Coronary artery (tissue), 2 donors: ENCODE results near the gene ANKRD62.
A peak's percentile ranks its signal among the peaks of the same experiment; 100 is the strongest.

Source experiments
- DNase-seq: peaks from one replicate; pipeline ENCODE4 v3.0.0-alpha.2; 2017; ENCODE audit warnings: low spot score
- H3K27ac ChIP-seq, 2 donors: fragments of 200-600 bp; sonication (generic); one replicate each; pipeline ENCODE4 v1.5.1; 2016 to 2019
- H3K4me3 ChIP-seq: fragments of 200-600 bp; sonication (generic); 2 replicates; pipeline ENCODE4 v1.5.1; 2016; ENCODE audit warnings: mild to moderate bottlenecking, moderate library complexity
- CTCF ChIP-seq: fragments of 200-600 bp; sonication (generic); IDR thresholded peaks from one replicate; pipeline ENCODE4 v1.5.1; 2019; ENCODE audit warnings: antibody characterized with exemption

ANKRD62 gene

GRCh38 chr18:12093520-12094257 is at the start of gene ANKRD62:
Gene ANKRD62, plus strand, starts transcription at chr18:12093843. Its CDS starts 175 bp downstream, at chr18:12094018.
- H3K27ac ChIP-seq: no peak within 1 kb of the TSS
- no peak for DNase-seq
- TF ChIP-seq CTCF: no peak
- H3K4me3 ChIP-seq: no peak within 1 kb of the TSS

- no peak overlapping the region for H3K27ac ChIP-seq
- H3K4me3 ChIP-seq: no peak overlapping the region
- no peak for DNase-seq
- TF ChIP-seq CTCF: no peak
These were observed 49.1 kb upstream of the ANKRD62 start for GRCh38 chr18:12044591-12044990.

DNA sequence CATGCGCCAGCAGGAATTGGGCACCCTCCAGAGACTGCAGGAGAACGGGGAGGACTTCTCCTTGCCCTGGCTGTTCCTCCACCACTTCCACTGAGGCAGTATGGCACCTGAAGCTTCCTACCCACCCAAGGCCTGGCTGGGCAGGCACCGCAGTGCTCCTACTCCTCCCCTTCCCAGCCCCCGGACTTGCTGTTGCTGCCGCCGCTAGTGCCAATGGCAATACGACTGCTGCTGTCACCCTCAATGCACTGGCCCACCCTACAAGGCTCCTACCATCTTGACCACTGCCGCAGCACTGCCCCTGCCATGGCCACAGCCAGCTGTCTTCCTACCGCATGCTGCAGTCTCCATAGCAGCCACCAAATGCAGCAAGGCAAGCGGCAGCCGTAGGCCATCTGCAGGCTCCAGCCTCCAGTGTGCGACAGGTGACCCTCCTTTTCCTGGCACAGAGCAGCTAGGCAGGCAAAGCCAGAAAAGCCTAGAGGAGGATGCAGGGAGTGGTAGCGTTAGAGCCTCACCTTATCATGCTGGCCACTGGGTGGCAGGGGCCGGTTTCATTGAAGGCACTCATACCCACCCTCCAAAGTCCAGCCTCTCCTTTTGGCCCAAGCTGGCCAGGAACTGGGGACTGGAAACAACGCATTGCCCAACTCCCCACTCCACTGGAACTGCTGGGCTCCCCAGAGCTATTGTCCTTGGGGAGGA is 47.4 kb upstream of the ANKRD62 start:
- H3K27ac ChIP-seq: no peak overlapping the region
- TF ChIP-seq CTCF: no peak
- DNase-seq: peak; percentile 8
- H3K4me3 ChIP-seq: no peak overlapping the region

- no peak overlapping the region for H3K27ac ChIP-seq
- DNase-seq: no peak
- TF ChIP-seq CTCF: no peak
- H3K4me3 ChIP-seq: no peak overlapping the region
These were observed 46.8 kb upstream of the ANKRD62 start for GRCh38 chr18:12046751-12047335.

- no peak overlapping the region for H3K27ac ChIP-seq
- TF ChIP-seq CTCF: no peak
- DNase-seq: no peak
- H3K4me3 ChIP-seq: no peak overlapping the region
These were observed 45.4 kb upstream of the ANKRD62 start for GRCh38 chr18:12048010-12048826.

DNA sequence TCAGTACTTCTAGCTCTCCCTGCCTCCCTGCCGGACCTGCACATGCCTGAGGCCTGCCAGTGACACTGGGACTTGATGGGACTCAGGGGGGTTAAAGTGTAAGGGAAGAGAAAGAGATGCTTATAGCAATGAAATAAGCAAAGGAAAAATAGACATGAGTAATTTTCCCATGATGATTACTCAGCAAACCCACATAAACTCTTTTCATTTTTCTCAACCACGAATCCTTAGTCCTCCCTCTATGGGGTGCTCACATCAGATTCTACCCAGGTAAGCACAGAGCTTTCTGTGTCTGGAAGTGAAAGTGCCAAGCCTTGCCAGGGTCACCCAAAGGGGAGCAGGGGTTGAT is 44.8 kb upstream of the ANKRD62 start:
- no peak for DNase-seq
- Histone ChIP-seq H3K27ac (no peak overlapping the region), H3K4me3 (no peak overlapping the region)
- TF ChIP-seq CTCF: no peak
